SK-N-MC (cell line): Measurements from ENCODE around the gene DPP10.

Source experiments
- EZH2 ChIP-seq: fragments of 200-600 bp; sonication (generic); IDR thresholded peaks from one replicate; pipeline ENCODE4 v1.6.1; 2017; ENCODE audit warnings: antibody characterized with exemption
- POLR2AphosphoS5 ChIP-seq: IDR thresholded peaks from 2 replicates; pipeline ENCODE4 v1.6.1; 2012; ENCODE audit warnings: mild to moderate bottlenecking, low read depth, low read length, borderline replicate concordance

- TF ChIP-seq POLR2AphosphoS5: no peak
- no peak for TF ChIP-seq EZH2
These were observed 1235.7 kb downstream of the DPP10 start for GRCh38 chr2:115678129-115678528.
